Stimulated activated naive CD4-positive, alpha-beta T cell (primary cell): Measurements from ENCODE around the gene TGM6.

Experiments used
- DNase-seq, 6 experiments: peaks; one replicate each; lab custom pipeline; 2025; lab: John Stamatoyannopoulos, UW

The TGM6 gene

GRCh38 chr20:2380601-2381000 lies at the start of gene TGM6:
TSS of gene TGM6 (plus strand) at chr20:2380901. CDS start at chr20:2380969, 68 bp downstream.
- DNase-seq = no peak

- DNase-seq = no peak
Measured at GRCh38 chr20:2331106-2331505, 49.6 kb upstream of the TGM6 start.

- DNase-seq = no peak
Measured at GRCh38 chr20:2331901-2332565, 48.7 kb upstream of the TGM6 start.

- DNase-seq = no peak
Measured at GRCh38 chr20:2332711-2333110, 48.0 kb upstream of the TGM6 start.

GRCh38 chr20:2333821-2334220 lies 46.9 kb upstream of the TGM6 start:
- DNase-seq = no peak

- no peak for DNase-seq
Measured at GRCh38 chr20:2335096-2335870, 45.4 kb upstream of the TGM6 start.

- DNase-seq = no peak
Measured at GRCh38 chr20:2336471-2336870, 44.2 kb upstream of the TGM6 start.

GRCh38 chr20:2337142-2337541 lies 43.6 kb upstream of the TGM6 start:
- DNase-seq = no peak

GRCh38 chr20:2338411-2339066 lies 42.2 kb upstream of the TGM6 start:
- no peak for DNase-seq

- DNase-seq = no peak
Measured at GRCh38 chr20:2340136-2340535, 40.6 kb upstream of the TGM6 start.

- no peak for DNase-seq
Measured at GRCh38 chr20:2340823-2341222, 39.9 kb upstream of the TGM6 start.

GRCh38 chr20:2341336-2341735 lies 39.4 kb upstream of the TGM6 start:
- DNase-seq = no peak

GRCh38 chr20:2342243-2342642 lies 38.5 kb upstream of the TGM6 start:
- no peak for DNase-seq

- DNase-seq = no peak
Measured at GRCh38 chr20:2346188-2346587, 34.5 kb upstream of the TGM6 start.

GRCh38 chr20:2348336-2348735 lies 32.4 kb upstream of the TGM6 start:
- DNase-seq = no peak

GRCh38 chr20:2349801-2350200 lies 30.9 kb upstream of the TGM6 start:
- no peak for DNase-seq

- no peak for DNase-seq
Measured at GRCh38 chr20:2350606-2351005, 30.1 kb upstream of the TGM6 start.

GRCh38 chr20:2353231-2353630 lies 27.5 kb upstream of the TGM6 start:
- no peak for DNase-seq

GRCh38 chr20:2357114-2357513 lies 23.6 kb upstream of the TGM6 start:
- DNase-seq = no peak

GRCh38 chr20:2358006-2358405 lies 22.7 kb upstream of the TGM6 start:
- DNase-seq = no peak

GRCh38 chr20:2361035-2361593 lies 19.6 kb upstream of the TGM6 start:
- no peak for DNase-seq

GRCh38 chr20:2363187-2363586 lies 17.5 kb upstream of the TGM6 start:
- no peak for DNase-seq

- no peak for DNase-seq
Measured at GRCh38 chr20:2363587-2363986, 17.1 kb upstream of the TGM6 start.
